Measurements from ENCODE around the gene GLS2.
"Not testable (repeated sequence)": the region's sequence is repeated elsewhere in the genome, so short reads cannot be mapped to it uniquely, and the experiment has no call there.

The GLS2 gene

GRCh38 chr12:56488041-56488955, at the start of gene GLS2:
Gene GLS2, minus strand, starts transcription at chr12:56488161. Its CDS starts 43 bp downstream, at chr12:56488118.
- in situ Hi-C loops (cut with MboI; ENCODE audit: low sequenced_read_pairs): no loop called here

GRCh38 chr12:56537546-56537945, 49.6 kb upstream of the GLS2 start:
- in situ Hi-C loops (cut with MboI; ENCODE audit: low sequenced_read_pairs): no loop called here

- in situ Hi-C loops (cut with MboI; ENCODE audit: low sequenced_read_pairs): no loop called here
Observed at GRCh38 chr12:56530390-56531055, 42.6 kb upstream of the GLS2 start.

DNA sequence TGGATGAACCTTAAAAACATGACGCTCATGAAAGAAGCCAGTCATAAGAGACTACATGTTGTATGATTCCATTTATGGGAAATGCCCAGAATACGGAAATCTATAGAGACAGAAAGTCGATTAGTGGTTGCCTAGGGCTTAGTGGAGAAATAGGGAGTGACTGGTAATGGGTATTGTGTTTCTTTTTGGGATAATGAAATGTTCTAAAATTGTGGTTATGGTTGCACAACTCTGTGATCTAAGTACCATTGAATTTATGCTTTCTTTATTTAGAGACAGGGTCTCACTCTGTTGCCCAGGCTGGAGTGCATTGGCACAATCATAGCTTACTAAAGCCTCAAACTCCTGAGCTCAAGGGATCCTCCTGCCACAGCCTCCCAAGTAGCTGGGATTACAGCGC, 41.7 kb upstream of the GLS2 start:
- in situ Hi-C loops (cut with MboI; ENCODE audit: low sequenced_read_pairs): loop anchor here (5.0 kb wide), 1 partner anchor 38 kb away; no protein-coding TSS in a partner anchor

DNA sequence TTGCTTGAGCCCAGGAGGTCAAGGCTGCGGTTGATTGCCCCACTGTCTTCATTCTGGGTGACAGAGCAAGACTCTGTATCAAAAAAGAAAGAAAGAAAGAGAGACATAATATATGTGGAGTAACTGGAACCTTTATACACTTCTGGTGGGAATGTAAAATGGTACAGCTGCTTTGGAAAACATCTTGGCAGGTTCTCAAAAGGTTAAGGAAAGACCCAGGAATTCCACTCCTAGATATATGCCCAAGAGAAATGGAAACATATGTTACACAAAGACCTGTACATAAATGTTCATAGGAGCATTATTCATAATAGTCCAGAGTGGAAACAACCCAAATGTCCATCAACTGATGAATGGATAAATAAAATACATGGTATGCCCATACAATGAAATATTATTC, 40.9 kb upstream of the GLS2 start:
- in situ Hi-C loops (cut with MboI; ENCODE audit: low sequenced_read_pairs): loop anchor here (5.0 kb wide), 1 partner anchor 38 kb away; no protein-coding TSS in a partner anchor

- in situ Hi-C loops (cut with MboI; ENCODE audit: low sequenced_read_pairs): loop anchor here (25.0 kb wide), 1 partner anchor 490 kb away; the partner anchor contains the start of genes TAC3 and ZBTB39
Observed at GRCh38 chr12:56522411-56523193, 34.6 kb upstream of the GLS2 start.

- in situ Hi-C loops (cut with MboI; ENCODE audit: low sequenced_read_pairs): loop anchor here (25.0 kb wide), 1 partner anchor 491 kb away; the partner anchor contains the start of genes TAC3 and ZBTB39
Observed at GRCh38 chr12:56521590-56522371, 33.8 kb upstream of the GLS2 start, which contains the start of gene RBMS2. Gene RBMS2, plus strand, starts transcription at chr12:56521820. Its CDS starts 204 bp downstream, at chr12:56522024.

DNA sequence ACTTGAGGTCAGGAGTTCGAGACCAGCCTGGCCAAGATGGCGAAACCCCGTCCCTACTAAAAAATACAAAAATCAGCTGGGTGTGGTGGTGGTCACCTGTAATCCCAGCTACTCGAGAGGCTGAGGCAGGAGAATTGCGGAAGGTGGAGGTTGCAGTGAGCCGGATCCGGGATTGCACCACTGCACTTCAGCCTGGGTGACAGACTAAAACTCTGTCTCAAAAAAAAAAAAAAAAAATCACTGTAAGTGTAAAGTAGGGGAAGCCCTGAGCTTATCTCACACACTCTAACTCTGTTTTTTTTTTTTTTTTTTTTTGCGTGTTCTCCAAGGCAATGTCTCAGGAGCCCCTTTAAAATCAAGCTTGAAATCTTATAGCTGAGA, 33.2 kb upstream of the GLS2 start:
- in situ Hi-C loops (cut with MboI; ENCODE audit: low sequenced_read_pairs): loop anchor here (25.0 kb wide), 1 partner anchor 491 kb away; the partner anchor contains the start of genes TAC3 and ZBTB39

DNA sequence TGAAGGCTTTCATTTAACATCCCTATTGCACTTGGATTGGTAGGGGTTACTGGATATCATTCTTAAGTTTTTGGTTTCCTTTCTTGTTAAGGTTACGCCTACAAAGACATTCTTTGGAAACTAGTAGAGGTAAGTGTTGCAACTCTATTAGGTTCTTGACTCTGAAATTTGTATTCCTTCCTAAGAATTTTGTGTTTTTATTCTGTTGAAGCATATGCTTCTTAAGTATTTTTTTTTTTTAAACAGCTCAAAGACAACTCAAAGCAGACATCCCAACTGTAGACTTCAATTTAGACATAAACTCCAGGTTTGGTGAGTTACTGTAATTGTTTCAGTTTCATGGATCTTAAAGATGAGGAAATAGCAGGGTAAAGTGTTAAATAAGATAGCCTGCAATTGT, 32.5 kb upstream of the GLS2 start:
- in situ Hi-C loops (cut with MboI; ENCODE audit: low sequenced_read_pairs): loop anchor here (25.0 kb wide), 1 partner anchor 492 kb away; the partner anchor contains the start of genes TAC3 and ZBTB39

GRCh38 chr12:56520048-56520447, 32.1 kb upstream of the GLS2 start:
- in situ Hi-C loops (cut with MboI; ENCODE audit: low sequenced_read_pairs): loop anchor here (25.0 kb wide), 1 partner anchor 492 kb away; the partner anchor contains the start of genes TAC3 and ZBTB39

DNA sequence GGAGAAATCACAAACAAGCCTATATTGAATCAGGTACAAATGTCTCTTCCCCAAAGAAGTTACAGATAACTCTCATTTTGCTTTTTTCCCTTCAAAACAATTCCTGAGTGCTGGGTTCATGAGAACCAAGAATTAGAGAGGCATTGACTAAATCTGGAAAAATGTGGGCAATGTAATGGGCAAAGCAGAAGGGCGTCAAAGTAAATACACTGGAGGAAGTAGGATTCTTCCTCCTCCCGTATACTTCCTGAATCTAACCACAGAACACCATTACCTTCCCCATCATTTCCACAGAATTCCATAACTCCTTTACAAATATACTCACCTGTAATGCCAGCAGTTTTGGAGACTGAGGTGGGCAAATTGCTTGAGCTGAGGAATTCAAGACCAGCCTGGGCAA, 30.6 kb upstream of the GLS2 start:
- in situ Hi-C loops (cut with MboI; ENCODE audit: low sequenced_read_pairs): loop anchor here (25.0 kb wide), 1 partner anchor 494 kb away; the partner anchor contains the start of genes TAC3 and ZBTB39

- in situ Hi-C loops (cut with MboI; ENCODE audit: low sequenced_read_pairs): loop anchor here (25.0 kb wide), 1 partner anchor 494 kb away; the partner anchor contains the start of genes TAC3 and ZBTB39
Observed at GRCh38 chr12:56517854-56518253, 29.9 kb upstream of the GLS2 start.

DNA sequence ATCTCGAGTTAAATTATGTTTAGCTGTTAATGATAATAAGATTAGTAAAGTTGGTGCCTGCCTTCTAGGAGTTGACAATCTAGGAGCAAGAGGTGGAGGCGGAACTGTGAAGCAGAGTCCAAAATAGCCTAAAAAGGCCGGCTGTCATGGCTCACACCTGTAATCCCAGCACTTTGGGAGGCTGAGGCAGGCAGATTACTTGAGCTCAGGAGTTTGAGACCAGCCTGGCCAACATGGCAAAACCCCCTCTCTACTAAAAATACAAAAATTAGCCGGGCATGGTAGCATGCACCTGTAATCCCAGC, 26.0 kb upstream of the GLS2 start:
- in situ Hi-C loops (cut with MboI; ENCODE audit: low sequenced_read_pairs): loop anchor here (25.0 kb wide), 1 partner anchor 498 kb away; the partner anchor contains the start of genes TAC3 and ZBTB39

DNA sequence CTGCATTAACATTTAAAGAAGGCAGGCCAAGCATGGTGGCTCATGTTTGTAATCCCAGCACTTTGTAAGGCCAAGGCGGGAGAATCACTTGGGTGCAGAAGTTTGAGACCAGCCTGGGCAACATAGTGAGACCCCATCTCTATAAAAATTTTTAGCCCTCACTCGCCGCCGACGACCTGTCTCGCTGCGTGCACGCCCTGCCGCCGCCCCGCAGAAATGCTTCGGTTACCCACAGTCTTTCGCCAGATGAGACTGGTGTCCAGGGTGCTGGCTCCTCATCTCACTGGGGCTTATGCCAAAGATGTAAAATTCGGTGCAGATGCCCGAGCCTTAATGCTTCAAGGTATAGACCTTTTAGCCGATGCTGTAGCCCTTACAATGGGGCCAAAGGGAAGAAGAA, 22.8 kb upstream of the GLS2 start:
- in situ Hi-C loops (cut with MboI; ENCODE audit: low sequenced_read_pairs): loop anchor here (25.0 kb wide), 1 partner anchor 502 kb away; the partner anchor contains the start of genes TAC3 and ZBTB39

DNA sequence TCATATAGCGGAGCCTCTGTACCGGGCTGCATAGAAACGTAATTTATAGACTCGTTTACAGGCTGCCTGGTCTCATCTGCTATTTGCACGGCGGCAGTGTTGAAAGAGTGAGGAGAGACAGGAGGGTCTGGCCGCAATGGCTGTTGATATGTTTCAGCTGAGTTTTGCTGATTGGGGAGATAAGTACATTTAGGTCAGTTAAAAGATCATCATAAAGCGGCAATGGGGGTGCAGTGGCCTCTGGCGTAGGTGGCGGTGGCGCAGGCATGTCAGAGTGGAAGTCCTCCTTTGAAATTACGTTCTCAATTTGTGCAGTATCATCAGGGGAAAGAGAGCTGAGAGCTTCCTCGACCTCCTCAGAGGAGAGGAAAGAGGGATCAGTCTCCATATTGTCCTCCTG, 11.9 kb upstream of the GLS2 start:
- in situ Hi-C loops (cut with MboI; ENCODE audit: low sequenced_read_pairs): loop anchor here (10.0 to 25.0 kb wide), 2 partner anchors 85 to 512 kb away; partner anchors contain the start of genes TAC3 and ZBTB39

DNA sequence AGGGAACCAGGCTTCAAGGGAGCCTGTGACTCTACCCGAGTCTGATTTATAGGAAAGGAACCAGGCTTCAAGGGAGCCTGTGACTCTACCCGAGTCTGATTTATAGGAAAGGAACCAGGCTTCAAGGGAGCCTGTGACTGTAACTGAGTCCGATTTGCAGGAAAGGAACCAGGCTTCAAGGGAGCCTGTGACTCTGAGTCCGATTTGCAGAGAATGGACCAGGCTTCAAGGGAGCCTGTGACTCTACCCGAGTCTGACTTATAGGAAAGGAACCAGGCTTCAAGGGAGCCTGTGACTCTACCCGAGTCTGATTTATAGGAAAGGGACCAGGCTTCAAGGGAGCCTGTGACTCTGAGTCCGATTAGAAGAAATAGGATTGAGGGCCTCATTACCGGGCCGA, 11.5 kb upstream of the GLS2 start:
- in situ Hi-C loops (cut with MboI; ENCODE audit: low sequenced_read_pairs): not testable (repeated sequence)

DNA sequence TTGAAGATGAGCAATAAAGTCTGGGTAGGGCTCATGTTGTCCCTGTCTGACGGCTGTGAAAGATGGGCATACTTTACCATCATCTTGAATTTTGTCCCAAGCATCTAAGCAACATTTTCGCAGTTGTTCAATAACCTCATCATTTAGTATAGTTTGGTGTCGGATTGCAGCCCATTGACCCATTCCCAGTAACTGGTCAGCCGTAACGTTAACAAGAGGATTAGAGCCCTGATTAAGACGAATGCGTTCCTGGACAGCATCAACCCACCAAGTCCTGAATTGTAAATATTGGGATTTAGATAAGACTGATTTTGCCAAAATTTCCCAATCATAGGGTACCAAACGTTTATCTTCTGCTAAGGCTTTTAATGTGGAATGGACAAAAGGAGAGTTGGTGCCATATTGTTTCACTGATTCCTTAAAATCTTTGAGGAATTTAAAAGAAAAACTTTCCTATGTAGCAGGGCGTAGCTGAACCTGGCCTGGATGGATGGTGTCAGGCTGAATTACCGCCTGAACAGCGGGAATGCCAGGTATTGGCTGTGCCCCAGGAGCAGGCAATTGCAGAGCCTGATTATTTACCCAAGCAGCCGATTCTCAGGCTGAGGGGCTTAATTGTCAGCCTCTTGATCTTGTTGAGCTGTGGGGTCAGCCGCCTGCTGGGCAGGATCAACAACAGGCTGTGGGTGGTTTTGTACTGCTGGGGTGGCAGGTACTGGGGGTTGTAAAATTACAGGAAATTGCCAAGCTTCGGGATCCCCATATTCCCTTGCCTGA, 10.4 kb upstream of the GLS2 start:
- in situ Hi-C loops (cut with MboI; ENCODE audit: low sequenced_read_pairs): not testable (repeated sequence)

- in situ Hi-C loops (cut with MboI; ENCODE audit: low sequenced_read_pairs): not testable (repeated sequence)
Observed at GRCh38 chr12:56496704-56497103, 8.7 kb upstream of the GLS2 start.

- in situ Hi-C loops (cut with MboI; ENCODE audit: low sequenced_read_pairs): not testable (repeated sequence)
Observed at GRCh38 chr12:56494481-56494880, 6.5 kb upstream of the GLS2 start.
